ENCODE data around the gene TPP1.

Gene TPP1

GRCh38 chr11:6569706-6570105 is 49.5 kb downstream of the TPP1 start:
- TF ChIP-seq CTCF (conservative IDR thresholded peaks at IDR 0.05; ENCODE audit: low read depth, low read length), result no peak

GRCh38 chr11:6568191-6568918 is 50.9 kb downstream of the TPP1 start:
- H3K4me3 ChIP-seq (IDR thresholded peaks at IDR 0.05; ENCODE audit: insufficient read depth, low read depth, low read length), result no peak overlapping the region
- no peaks in the 10 kb centered on the region for H4K20me1 ChIP-seq (ENCODE audit: insufficient read depth)
- H2AFZ ChIP-seq (ENCODE audit: low read depth), result no peak overlapping the region
- H3K79me2 ChIP-seq (ENCODE audit: insufficient read depth, low read depth), result no peaks in the 10 kb centered on the region
- no peak overlapping the region for H3K9ac ChIP-seq
- no peaks in the 10 kb centered on the region for H3K27me3 ChIP-seq (ENCODE audit: insufficient read depth, low read depth)
- TF ChIP-seq CTCF (conservative IDR thresholded peaks at IDR 0.05; ENCODE audit: low read depth, low read length), result no peak
- no peak overlapping the region for H3K4me2 ChIP-seq
- H3K4me1 ChIP-seq (ENCODE audit: low read depth, poor library complexity, severe bottlenecking), result peaks cover 6% of the 10 kb centered on the region
- H3K27ac ChIP-seq, result no peak overlapping the region
- H3K36me3 ChIP-seq (ENCODE audit: insufficient read depth), result no peaks in the 10 kb centered on the region

More at GRCh38 chr11:6569706-6570105, 49.5 kb downstream of the TPP1 start:
- H2AFZ ChIP-seq (ENCODE audit: low read depth), result no peak overlapping the region
- no peaks in the 10 kb centered on the region for H3K79me2 ChIP-seq (ENCODE audit: insufficient read depth, low read depth)
- H3K36me3 ChIP-seq (ENCODE audit: insufficient read depth), result no peaks in the 10 kb centered on the region
- H3K4me1 ChIP-seq (ENCODE audit: low read depth, poor library complexity, severe bottlenecking), result peaks cover 6% of the 10 kb centered on the region
- no peaks in the 10 kb centered on the region for H4K20me1 ChIP-seq (ENCODE audit: insufficient read depth)
- H3K4me2 ChIP-seq, result no peak overlapping the region
- no peak overlapping the region for H3K27ac ChIP-seq
- H3K27me3 ChIP-seq (ENCODE audit: insufficient read depth, low read depth), result no peaks in the 10 kb centered on the region
- no peak overlapping the region for H3K4me3 ChIP-seq (IDR thresholded peaks at IDR 0.05; ENCODE audit: insufficient read depth, low read depth, low read length)
- no peak overlapping the region for H3K9ac ChIP-seq

GRCh38 chr11:6567371-6567745 is 51.9 kb downstream of the TPP1 start:
- Histone ChIP-seq H3K36me3 (ENCODE audit: insufficient read depth) (no peaks in the 10 kb centered on the region), H3K9ac (no peak overlapping the region), H3K27ac (no peak overlapping the region), H3K79me2 (ENCODE audit: insufficient read depth, low read depth) (no peaks in the 10 kb centered on the region), H3K27me3 (ENCODE audit: insufficient read depth, low read depth) (no peaks in the 10 kb centered on the region), H4K20me1 (ENCODE audit: insufficient read depth) (no peaks in the 10 kb centered on the region), H3K4me2 (no peak overlapping the region), H3K4me1 (ENCODE audit: low read depth, poor library complexity, severe bottlenecking) (peaks cover 6% of the 10 kb centered on the region), H3K4me3 (IDR thresholded peaks at IDR 0.05; ENCODE audit: insufficient read depth, low read depth, low read length) (no peak overlapping the region), H2AFZ (ENCODE audit: low read depth) (no peak overlapping the region)
- no peak for TF ChIP-seq CTCF (conservative IDR thresholded peaks at IDR 0.05; ENCODE audit: low read depth, low read length)

- Histone ChIP-seq H4K20me1 (ENCODE audit: insufficient read depth) (no peaks in the 10 kb centered on the region), H3K79me2 (ENCODE audit: insufficient read depth, low read depth) (no peaks in the 10 kb centered on the region), H3K27me3 (ENCODE audit: insufficient read depth, low read depth) (no peaks in the 10 kb centered on the region), H3K4me1 (ENCODE audit: low read depth, poor library complexity, severe bottlenecking) (peaks cover 6% of the 10 kb centered on the region), H3K27ac (no peak overlapping the region), H3K4me2 (no peak overlapping the region), H3K9ac (no peak overlapping the region), H3K36me3 (ENCODE audit: insufficient read depth) (no peaks in the 10 kb centered on the region), H2AFZ (ENCODE audit: low read depth) (no peak overlapping the region), H3K4me3 (IDR thresholded peaks at IDR 0.05; ENCODE audit: insufficient read depth, low read depth, low read length) (no peak overlapping the region)
- no peak for TF ChIP-seq CTCF (conservative IDR thresholded peaks at IDR 0.05; ENCODE audit: low read depth, low read length)
Observed at GRCh38 chr11:6566704-6567370, 52.4 kb downstream of the TPP1 start.
